Measurements from ENCODE around the gene TNK1. TPM values are rescaled to one million over a fixed set of nuclear protein-coding genes. Genes with fewer than 3 reads are reported as not detected.
"Not testable (repeated sequence)": the region's sequence is repeated elsewhere in the genome, so short reads cannot be mapped to it uniquely, and the experiment has no call there.

Gene TNK1
- total and polyA plus RNA-seq, 11 donors = 1.4 to 6.2 (median 2.1) TPM

DNA sequence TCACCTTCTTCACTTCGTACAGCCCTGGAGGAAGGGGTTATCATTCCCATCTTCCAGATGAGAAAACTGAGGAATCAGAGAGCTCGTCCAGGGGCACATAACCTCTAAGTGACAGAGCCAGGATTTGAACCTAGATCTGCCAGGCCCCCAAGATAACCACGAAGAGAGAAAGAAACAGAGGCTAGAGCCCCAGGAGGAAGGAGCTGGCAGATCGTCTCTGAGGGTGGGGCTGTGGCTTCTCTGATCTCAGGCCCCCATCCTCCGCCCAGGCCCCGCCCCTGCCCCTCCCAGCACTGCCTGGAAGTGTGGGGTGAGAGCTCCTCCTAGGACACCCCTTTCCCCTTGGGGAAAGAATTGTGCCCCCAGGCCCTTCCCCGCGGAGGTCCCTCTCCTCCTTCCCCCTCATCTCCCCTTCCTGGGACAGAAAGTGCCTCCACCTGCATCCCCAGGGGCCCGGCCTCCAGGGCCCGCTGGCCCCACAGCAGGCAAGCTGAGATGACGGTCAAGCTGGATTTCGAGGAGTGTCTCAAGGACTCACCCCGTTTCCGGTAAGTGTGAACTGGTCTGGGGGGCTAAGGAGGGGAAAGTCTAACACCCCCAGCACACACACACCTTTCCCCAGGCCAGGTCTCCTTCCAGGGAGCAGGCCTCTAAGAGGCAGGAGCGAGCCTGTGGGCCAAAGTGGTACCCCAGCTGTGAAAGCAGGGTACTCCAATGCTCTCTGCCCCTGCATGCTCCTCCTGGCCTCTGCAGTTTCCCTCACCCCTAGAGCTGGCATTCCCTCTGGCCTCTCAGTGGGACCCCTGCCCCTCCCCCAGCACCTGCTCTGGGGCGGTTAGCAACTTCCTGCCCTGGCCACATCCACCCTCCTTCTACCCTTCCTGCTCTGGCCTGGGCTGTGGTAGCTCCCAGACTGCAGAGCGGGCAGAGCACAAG is 44.4 kb upstream of the TNK1 start, which contains the start of gene ACAP1:
TSS of gene ACAP1 (plus strand) at position 290 of the 936 bp plus-strand sequence. CDS start at position 496, 206 bp downstream.
- WGBS, 4 donors = 46 to 57% (median 51%) methylated on average over 14 to 17 of the region's 17 CpGs
- Histone ChIP-seq H3K36me3 (no peaks in the 10 kb centered on the region), H3K27ac (peak within 1 kb of the TSS in 1 of 12 donors; percentile 82), H3K27me3 (peaks cover 0 to 59% (median 5%) of the 10 kb centered on the region in 9 donors), H3K4me1 (peaks cover 0 to 31% (median 0%) of the 10 kb centered on the region in 12 donors), H3K4me3 (peak within 1 kb of the TSS in 5 of 12 donors; percentile 9 to 63 (median 12)), H3K9me3 (no peaks in the 10 kb centered on the region)
- ATAC-seq (peak in 3 of 4 donors; percentile 23 to 67 (median 57)), DNase-seq (peak in 1 of 5 donors; percentile 84)
- TF ChIP-seq, protein P1, sequence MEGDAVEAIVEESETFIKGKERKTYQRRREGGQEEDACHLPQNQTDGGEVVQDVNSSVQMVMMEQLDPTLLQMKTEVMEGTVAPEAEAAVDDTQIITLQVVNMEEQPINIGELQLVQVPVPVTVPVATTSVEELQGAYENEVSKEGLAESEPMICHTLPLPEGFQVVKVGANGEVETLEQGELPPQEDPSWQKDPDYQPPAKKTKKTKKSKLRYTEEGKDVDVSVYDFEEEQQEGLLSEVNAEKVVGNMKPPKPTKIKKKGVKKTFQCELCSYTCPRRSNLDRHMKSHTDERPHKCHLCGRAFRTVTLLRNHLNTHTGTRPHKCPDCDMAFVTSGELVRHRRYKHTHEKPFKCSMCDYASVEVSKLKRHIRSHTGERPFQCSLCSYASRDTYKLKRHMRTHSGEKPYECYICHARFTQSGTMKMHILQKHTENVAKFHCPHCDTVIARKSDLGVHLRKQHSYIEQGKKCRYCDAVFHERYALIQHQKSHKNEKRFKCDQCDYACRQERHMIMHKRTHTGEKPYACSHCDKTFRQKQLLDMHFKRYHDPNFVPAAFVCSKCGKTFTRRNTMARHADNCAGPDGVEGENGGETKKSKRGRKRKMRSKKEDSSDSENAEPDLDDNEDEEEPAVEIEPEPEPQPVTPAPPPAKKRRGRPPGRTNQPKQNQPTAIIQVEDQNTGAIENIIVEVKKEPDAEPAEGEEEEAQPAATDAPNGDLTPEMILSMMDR (IDR thresholded peaks at IDR 0.05) = no peak
- TF ChIP-seq POLR2A (IDR thresholded peaks at IDR 0.05) = no peak
- intact Hi-C loops (cut with DNase I) = no loop called here

DNA sequence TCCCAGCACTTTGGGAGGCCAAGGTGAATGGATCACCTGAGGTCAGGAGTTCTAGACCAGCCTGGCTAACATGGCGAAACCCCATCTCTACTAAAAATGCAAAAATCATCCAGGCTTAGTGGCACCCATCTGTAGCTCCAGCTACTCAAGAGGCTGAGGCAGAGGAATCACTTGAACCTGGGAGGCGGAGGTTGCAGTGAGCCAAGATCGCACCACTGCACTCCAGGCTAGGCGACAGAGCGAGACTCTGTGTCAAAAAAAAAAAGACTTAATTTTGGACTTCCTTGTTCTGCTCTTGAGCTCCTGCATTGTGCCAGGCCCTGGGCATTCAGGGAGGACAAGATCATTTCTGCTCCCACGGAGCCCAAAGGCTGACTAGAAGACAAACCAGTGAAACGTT is 43.3 kb upstream of the TNK1 start:
- DNase-seq; ATAC-seq; H3K9me3 ChIP-seq; H3K36me3 ChIP-seq; intact Hi-C loops (cut with DNase I): not testable (repeated sequence)
- 77 to 87% (median 82%) methylated on average over 7 of the region's 7 CpGs for WGBS, 4 donors
- H3K4me1 ChIP-seq = peaks cover 0 to 24% (median 0%) of the 10 kb centered on the region in 12 donors
- peak overlapping the region in 1 of 12 donors; percentile 82 for H3K27ac ChIP-seq
- H3K27me3 ChIP-seq = peaks cover 0 to 67% (median 6%) of the 10 kb centered on the region in 9 donors
- H3K4me3 ChIP-seq = peak overlapping the region in 1 of 12 donors; percentile 63

DNA sequence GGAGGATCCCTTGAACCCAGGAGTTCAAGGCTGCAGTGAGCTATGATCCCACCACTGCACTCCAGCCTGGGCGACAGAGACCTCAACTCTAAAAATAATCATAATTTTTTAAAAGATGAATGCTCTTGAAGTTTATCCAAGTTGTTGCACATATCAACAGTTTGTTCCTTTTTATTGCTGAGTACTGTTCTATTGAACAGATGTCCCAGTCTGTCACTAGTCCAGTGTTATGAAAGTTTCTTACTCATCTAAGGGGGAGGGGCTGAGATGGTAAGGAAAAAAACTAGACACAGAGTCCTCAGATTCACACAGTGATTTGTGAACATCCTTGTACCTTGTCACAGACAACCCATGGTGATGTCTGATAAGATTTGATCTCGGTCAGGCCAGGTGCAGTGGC is 40.7 kb upstream of the TNK1 start:
- Histone ChIP-seq H3K36me3 (no peaks in the 10 kb centered on the region), H3K9me3 (no peaks in the 10 kb centered on the region), H3K27me3 (peaks cover 0 to 53% (median 6%) of the 10 kb centered on the region in 9 donors), H3K4me1 (peaks cover 0 to 24% (median 0%) of the 10 kb centered on the region in 12 donors), H3K4me3 (no peak overlapping the region), H3K27ac (no peak overlapping the region)
- TF ChIP-seq POLR2A (IDR thresholded peaks at IDR 0.05) = no peak
- TF ChIP-seq, protein P1 (IDR thresholded peaks at IDR 0.05) = no peak
- WGBS, 4 donors = 69 to 84% (median 77%) methylated on average over 2 of the region's 2 CpGs
- intact Hi-C loops (cut with DNase I) = loop anchor here in 3 of 10 donors (10.0 kb wide), 2 partner anchors 55 to 65 kb away; partner anchors contain the start of gene SLC2A4 (in 2 of the 3)
- ATAC-seq (no peak), DNase-seq (no peak)

DNA sequence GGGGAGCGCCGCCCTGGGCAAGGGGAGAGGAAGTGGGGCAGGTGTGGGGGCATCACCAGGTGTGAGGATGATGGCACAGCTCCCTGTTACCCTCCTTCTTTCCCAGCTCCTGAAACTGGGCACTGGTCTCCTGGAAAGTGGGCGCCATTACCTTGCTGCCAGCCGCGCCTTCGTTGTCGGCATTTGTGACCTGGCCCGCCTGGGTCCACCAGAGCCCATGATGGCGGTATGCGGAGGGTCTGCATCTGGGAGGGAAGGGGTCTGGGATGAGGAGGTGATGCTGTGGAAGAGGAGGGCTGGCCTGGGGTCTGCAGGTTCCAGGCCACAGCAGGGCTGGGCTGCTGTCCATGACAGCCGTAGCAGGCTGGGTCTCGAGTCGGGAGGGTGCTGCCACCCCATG is 39.0 kb upstream of the TNK1 start:
- H3K9me3 ChIP-seq = no peaks in the 10 kb centered on the region
- DNase-seq (no peak), ATAC-seq (no peak)
- H3K27ac ChIP-seq = no peak overlapping the region
- peaks cover 0 to 13% (median 0%) of the 10 kb centered on the region in 12 donors for H3K4me1 ChIP-seq
- WGBS, 4 donors = 91 to 97% (median 93%) methylated on average over 8 to 13 of the region's 13 CpGs
- TF ChIP-seq, protein P1 (IDR thresholded peaks at IDR 0.05) = no peak
- TF ChIP-seq POLR2A (IDR thresholded peaks at IDR 0.05) = no peak
- intact Hi-C loops (cut with DNase I) = loop anchor here in 3 of 10 donors (10.0 kb wide), 2 partner anchors 57 to 67 kb away; partner anchors contain the start of gene SLC2A4 (in 2 of the 3)
- H3K36me3 ChIP-seq = peaks cover 0 to 2% (median 0%) of the 10 kb centered on the region in 9 donors
- peaks cover 0 to 36% (median 0%) of the 10 kb centered on the region in 9 donors for H3K27me3 ChIP-seq
- H3K4me3 ChIP-seq = no peak overlapping the region
